Neural progenitor cell (in vitro differentiated cells): Measurements from ENCODE around the gene BBS9. TPM values are rescaled to one million over a fixed set of nuclear protein-coding genes. Genes with fewer than 3 reads are reported as not detected.
"Not testable (repeated sequence)": the region's sequence is repeated elsewhere in the genome, so short reads cannot be mapped to it uniquely, and the experiment has no call there.

Experiments
- DNase-seq: peaks from one replicate; pipeline ENCODE4 v3.0.0-alpha.2; 2016; ENCODE audit warnings: low spot score
- H2AFZ ChIP-seq: fragments of 200-600 bp; sonication (generic); replicated peaks from 2 replicates; pipeline ENCODE4 v1.6.1; 2016; ENCODE audit warnings: antibody characterized with exemption
- H3F3A ChIP-seq: fragments of 200-600 bp; sonication (generic); 2 replicates; pipeline ENCODE4 v1.6.1; 2016; ENCODE audit warnings: antibody characterized with exemption, low read depth
- H3K27ac ChIP-seq: fragments of 200-600 bp; sonication (generic); 2 replicates; pipeline ENCODE4 v1.5.1; 2016; ENCODE audit warnings: mild to moderate bottlenecking
- H3K27me3 ChIP-seq: fragments of 200-600 bp; sonication (generic); 2 replicates; pipeline ENCODE4 v1.6.1; 2016; ENCODE audit warnings: mild to moderate bottlenecking, moderate library complexity
- H3K36me3 ChIP-seq: fragments of 200-600 bp; sonication (generic); 2 replicates; pipeline ENCODE4 v1.5.1; 2016
- H3K4me1 ChIP-seq: fragments of 200-600 bp; sonication (generic); 2 replicates; pipeline ENCODE4 v1.6.1; 2016; ENCODE audit warnings: mixed run types
- H3K4me2 ChIP-seq: fragments of 200-600 bp; sonication (generic); 2 replicates; pipeline ENCODE4 v1.6.1; 2016
- H3K4me3 ChIP-seq: fragments of 200-600 bp; sonication (generic); 2 replicates; pipeline ENCODE4 v1.5.1; 2016
- H3K79me2 ChIP-seq: fragments of 200-600 bp; sonication (generic); 2 replicates; pipeline ENCODE4 v1.6.1; 2016; ENCODE audit warnings: low read depth
- H3K9ac ChIP-seq: fragments of 200-600 bp; sonication (generic); 2 replicates; pipeline ENCODE4 v1.6.1; 2016
- H3K9me3 ChIP-seq: fragments of 200-600 bp; sonication (generic); 2 replicates; pipeline ENCODE4 v1.5.1; 2016; ENCODE audit warnings: low read depth
- H4K20me1 ChIP-seq: fragments of 200-600 bp; sonication (generic); 2 replicates; pipeline ENCODE4 v1.6.1; 2016; ENCODE audit warnings: low read depth
- H3K27ac Mint-ChIP-seq: 3 replicates; pipeline ENCODE4 v1.8.0; 2021; ENCODE audit warnings: mixed read lengths
- H3K27me3 Mint-ChIP-seq: 2 replicates; pipeline ENCODE4 v1.8.0; 2022; ENCODE audit warnings: low read depth, mild to moderate bottlenecking, inconsistent platforms, moderate library complexity, mixed read lengths; ENCODE audit not compliant: insufficient read depth
- H3K36me3 Mint-ChIP-seq: 3 replicates; pipeline ENCODE4 v1.8.0; 2021; ENCODE audit warnings: mixed read lengths
- H3K4me1 Mint-ChIP-seq: 3 replicates; pipeline ENCODE4 v1.8.0; 2021; ENCODE audit warnings: mixed read lengths
- H3K4me3 Mint-ChIP-seq: 3 replicates; pipeline ENCODE4 v1.8.0; 2021; ENCODE audit warnings: mild to moderate bottlenecking, moderate library complexity, mixed read lengths
- H3K9me3 Mint-ChIP-seq: 3 replicates; pipeline ENCODE4 v1.8.0; 2020; ENCODE audit warnings: mixed read lengths
- CTCF ChIP-seq: fragments of 200-600 bp; sonication (generic); IDR thresholded peaks from 2 replicates; pipeline ENCODE4 v1.5.1; 2017; ENCODE audit warnings: antibody characterized with exemption, mild to moderate bottlenecking
- EZH2 ChIP-seq: fragments of 200-600 bp; sonication (generic); IDR thresholded peaks from 2 replicates; pipeline ENCODE4 v1.6.1; 2017; ENCODE audit warnings: antibody characterized with exemption, mild to moderate bottlenecking, moderate library complexity
- EZH2phosphoT487 ChIP-seq: fragments of 200-600 bp; sonication (generic); IDR thresholded peaks from 2 replicates; pipeline ENCODE4 v1.6.1; 2017; ENCODE audit warnings: antibody characterized with exemption
- total RNA-seq: library from RNA; depleted of rRNA; stranded (reverse); fragments of >200 nt; gene quantifications from 2 replicates; pipeline ENCODE4 v1.2.3, GENCODE V29; 2015; ENCODE audit warnings: low replicate concordance

Gene BBS9
- total RNA-seq, 1 donor from 2014 or later, result 40.3 TPM

GRCh38 chr7:33517191-33517590, 387.8 kb downstream of the BBS9 start:
- H3K36me3 Mint-ChIP-seq, result no peaks in the 10 kb centered on the region
- H3K9ac ChIP-seq, result no peak overlapping the region

DNA sequence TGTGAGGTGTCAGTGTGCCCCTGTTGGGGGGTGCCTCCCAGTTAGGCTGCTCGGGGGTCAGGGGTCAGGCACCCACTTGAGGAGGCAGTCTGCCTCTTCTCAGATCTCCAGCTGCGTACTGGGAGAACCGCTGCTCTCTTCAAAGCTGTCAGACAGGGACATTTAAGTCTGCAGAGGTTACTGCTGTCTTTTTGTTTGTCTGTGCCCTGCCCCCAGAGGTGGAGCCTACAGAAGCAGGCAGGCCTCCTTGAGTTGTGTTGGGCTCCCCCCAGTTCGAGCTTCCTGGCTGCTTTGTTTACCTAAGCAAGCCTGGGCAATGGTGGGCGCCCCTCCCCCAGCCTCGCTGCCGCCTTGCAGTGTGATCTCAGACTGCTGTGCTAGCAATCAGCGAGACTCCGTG, 397.6 kb downstream of the BBS9 start:
- not testable (repeated sequence) for H3K9me3 Mint-ChIP-seq, H3K27me3 ChIP-seq, H3K79me2 ChIP-seq, H4K20me1 ChIP-seq, H3K27me3 Mint-ChIP-seq, H3K4me1 ChIP-seq, H3K9ac ChIP-seq, H3K36me3 Mint-ChIP-seq, H3K9me3 ChIP-seq, H3K36me3 ChIP-seq, H3K4me1 Mint-ChIP-seq, H3K27ac Mint-ChIP-seq, H3K27ac ChIP-seq, H3F3A ChIP-seq
- H2AFZ ChIP-seq, result peak overlapping the region; percentile 48
- peak overlapping the region; percentile 38 for H3K4me3 ChIP-seq
- H3K4me2 ChIP-seq, result peak overlapping the region; percentile 56
- peak overlapping the region; percentile 78 for H3K4me3 Mint-ChIP-seq
- DNase-seq, result peak; percentile 58

More at GRCh38 chr7:33517191-33517590, 387.8 kb downstream of the BBS9 start:
- H3K9me3 Mint-ChIP-seq, result no peaks in the 10 kb centered on the region
- no peaks in the 10 kb centered on the region for H3K4me1 ChIP-seq
- DNase-seq, result no peak
- no peak overlapping the region for H3K27ac Mint-ChIP-seq
- H4K20me1 ChIP-seq, result no peaks in the 10 kb centered on the region
- H3K4me2 ChIP-seq, result no peak overlapping the region
- H3K27ac ChIP-seq, result no peak overlapping the region
- H3F3A ChIP-seq, result no peaks in the 10 kb centered on the region
- no peak overlapping the region for H2AFZ ChIP-seq
- no peak overlapping the region for H3K4me3 Mint-ChIP-seq
- no peaks in the 10 kb centered on the region for H3K4me1 Mint-ChIP-seq
- H3K27me3 Mint-ChIP-seq, result peaks cover 3% of the 10 kb centered on the region
- no peak overlapping the region for H3K4me3 ChIP-seq
- H3K9me3 ChIP-seq, result no peaks in the 10 kb centered on the region
- no peaks in the 10 kb centered on the region for H3K36me3 ChIP-seq
- no peaks in the 10 kb centered on the region for H3K79me2 ChIP-seq
- no peaks in the 10 kb centered on the region for H3K27me3 ChIP-seq
- TF ChIP-seq EZH2phosphoT487 (no peak), CTCF (no peak), EZH2 (no peak)

GRCh38 chr7:33527613-33528012, 398.2 kb downstream of the BBS9 start:
- not testable (repeated sequence) for H3K9me3 Mint-ChIP-seq, H3K27ac ChIP-seq, H3K36me3 ChIP-seq, H3F3A ChIP-seq, H3K36me3 Mint-ChIP-seq, H3K4me1 ChIP-seq, H3K9ac ChIP-seq, H3K27ac Mint-ChIP-seq, H3K27me3 ChIP-seq, H3K4me1 Mint-ChIP-seq, H3K9me3 ChIP-seq, H4K20me1 ChIP-seq, H3K27me3 Mint-ChIP-seq, DNase-seq, H3K79me2 ChIP-seq
- peak overlapping the region; percentile 48 for H2AFZ ChIP-seq
- H3K4me3 ChIP-seq, result peak overlapping the region; percentile 38
- H3K4me2 ChIP-seq, result peak overlapping the region; percentile 56
- H3K4me3 Mint-ChIP-seq, result peak overlapping the region; percentile 78

DNA sequence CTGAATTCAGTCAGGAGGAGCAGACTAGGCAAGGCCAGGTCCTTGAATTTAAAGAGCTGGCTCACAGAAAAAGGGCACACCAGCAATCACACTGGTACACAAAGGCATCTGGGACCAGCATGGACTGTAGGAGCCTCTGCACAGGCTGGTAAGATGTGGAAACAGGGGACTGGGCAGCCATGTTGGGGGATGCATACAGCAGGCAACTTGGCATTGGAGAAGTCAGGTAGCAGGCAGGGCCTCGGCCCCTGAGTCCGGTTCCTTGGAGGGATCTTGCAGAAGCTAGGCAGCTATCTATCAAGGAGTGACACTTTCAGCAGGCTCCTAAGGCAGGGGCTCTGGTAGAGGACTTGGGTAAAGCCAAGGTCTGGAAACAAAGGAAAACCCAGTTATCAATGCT, 399.7 kb downstream of the BBS9 start:
- Histone ChIP-seq H3K4me2 (no peak overlapping the region), H3F3A (no peaks in the 10 kb centered on the region), H3K79me2 (no peaks in the 10 kb centered on the region), H3K27ac (no peak overlapping the region), H3K4me3 (no peak overlapping the region), H3K4me1 (no peaks in the 10 kb centered on the region), H2AFZ (no peak overlapping the region), H3K9ac (no peak overlapping the region), H3K9me3 (no peaks in the 10 kb centered on the region), H3K27me3 (no peaks in the 10 kb centered on the region), H4K20me1 (no peaks in the 10 kb centered on the region), H3K36me3 (no peaks in the 10 kb centered on the region)
- H3K27me3 Mint-ChIP-seq, result peaks cover 2% of the 10 kb centered on the region
- H3K36me3 Mint-ChIP-seq, result no peaks in the 10 kb centered on the region
- no peak for DNase-seq
- no peak overlapping the region for H3K4me3 Mint-ChIP-seq
- TF ChIP-seq EZH2, result no peak
- TF ChIP-seq CTCF, result no peak
- TF ChIP-seq EZH2phosphoT487, result no peak
- H3K4me1 Mint-ChIP-seq, result peaks cover 2% of the 10 kb centered on the region
- peaks cover 2% of the 10 kb centered on the region for H3K9me3 Mint-ChIP-seq
- no peak overlapping the region for H3K27ac Mint-ChIP-seq
